AML-193 (cell line): Measurements from ENCODE around the gene BAG5.

Source experiments
- DNase-seq, 2 experiments: peaks; one replicate each; lab custom pipeline; 2025; lab: John Stamatoyannopoulos, UW

The BAG5 gene

DNA sequence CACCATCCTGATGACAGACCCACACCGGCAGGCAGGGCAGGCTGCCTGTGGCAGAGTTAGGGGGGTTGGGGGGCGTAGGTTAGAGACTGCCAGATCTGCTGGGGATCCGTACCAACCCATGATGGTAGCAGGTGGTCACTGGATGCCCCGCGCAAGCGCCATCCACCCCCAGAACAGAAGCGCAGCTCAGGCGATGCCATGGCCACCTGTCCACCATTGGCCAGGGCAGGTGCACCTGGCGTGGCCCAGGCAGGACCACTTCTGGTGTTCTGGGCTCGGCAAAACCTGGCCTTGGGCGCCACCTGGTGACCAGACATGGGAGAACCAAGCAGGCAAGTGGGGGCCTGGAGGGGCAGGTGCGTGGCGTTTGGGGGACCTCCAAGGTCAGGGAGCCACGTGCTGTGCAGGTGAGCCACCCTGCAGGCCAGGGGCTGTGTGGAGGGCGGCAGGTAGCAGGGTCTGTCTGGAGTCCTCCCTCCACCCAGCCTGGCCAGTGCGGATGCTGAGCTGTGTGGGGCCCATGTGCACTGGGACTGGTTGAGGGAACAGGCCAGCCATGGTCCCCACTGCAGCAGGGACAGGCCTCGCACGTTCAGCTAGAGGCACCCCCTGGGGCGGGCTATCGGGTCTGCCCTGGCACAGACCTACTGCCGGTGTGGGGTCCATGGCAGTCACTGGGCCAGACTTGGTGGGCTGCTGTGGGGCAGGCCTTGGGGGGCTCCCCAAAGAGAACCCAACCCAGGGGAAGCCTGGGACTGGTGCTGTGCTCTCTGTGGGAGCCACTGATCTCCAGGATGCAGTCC is 15.6 kb downstream of the BAG5 start:
- peak in 1 of 2 experiments; percentile 35 for DNase-seq

DNA sequence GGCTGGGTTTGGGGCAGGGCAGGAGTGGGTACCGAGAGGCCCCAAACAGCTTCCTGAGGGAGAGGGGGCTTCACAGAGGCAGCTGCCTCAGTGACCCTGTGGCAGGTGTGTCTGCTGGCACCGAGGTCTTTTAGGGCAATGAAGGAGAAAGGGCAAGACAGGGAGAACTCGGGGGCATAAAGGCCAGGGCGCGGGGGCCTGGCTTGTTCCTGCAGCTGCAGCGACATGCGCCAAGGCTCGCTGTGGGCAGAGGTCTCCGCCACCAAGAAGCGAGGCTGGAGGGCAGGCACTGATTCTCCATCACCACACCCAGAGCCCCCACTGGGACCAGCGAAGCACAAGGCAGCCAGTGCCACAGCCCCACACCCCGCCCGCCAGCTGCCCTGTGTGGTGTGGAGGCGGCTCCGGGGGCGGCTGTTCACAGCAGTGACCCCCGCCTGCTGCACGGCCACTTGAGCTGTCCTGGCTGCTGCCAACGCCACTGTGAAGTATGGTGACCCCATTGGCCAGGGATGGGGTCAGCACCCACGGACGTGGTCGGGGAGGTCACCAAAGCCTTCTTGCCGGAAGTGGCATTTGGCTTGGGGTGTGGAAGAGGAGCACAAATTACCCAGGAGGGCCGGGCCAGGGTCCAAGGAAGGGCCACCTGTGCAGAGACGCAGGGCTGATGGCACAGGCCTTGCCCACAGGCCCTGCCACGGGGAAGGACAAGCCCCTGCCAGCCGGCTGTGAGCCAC is 16.4 kb downstream of the BAG5 start:
- no peak for DNase-seq

DNA sequence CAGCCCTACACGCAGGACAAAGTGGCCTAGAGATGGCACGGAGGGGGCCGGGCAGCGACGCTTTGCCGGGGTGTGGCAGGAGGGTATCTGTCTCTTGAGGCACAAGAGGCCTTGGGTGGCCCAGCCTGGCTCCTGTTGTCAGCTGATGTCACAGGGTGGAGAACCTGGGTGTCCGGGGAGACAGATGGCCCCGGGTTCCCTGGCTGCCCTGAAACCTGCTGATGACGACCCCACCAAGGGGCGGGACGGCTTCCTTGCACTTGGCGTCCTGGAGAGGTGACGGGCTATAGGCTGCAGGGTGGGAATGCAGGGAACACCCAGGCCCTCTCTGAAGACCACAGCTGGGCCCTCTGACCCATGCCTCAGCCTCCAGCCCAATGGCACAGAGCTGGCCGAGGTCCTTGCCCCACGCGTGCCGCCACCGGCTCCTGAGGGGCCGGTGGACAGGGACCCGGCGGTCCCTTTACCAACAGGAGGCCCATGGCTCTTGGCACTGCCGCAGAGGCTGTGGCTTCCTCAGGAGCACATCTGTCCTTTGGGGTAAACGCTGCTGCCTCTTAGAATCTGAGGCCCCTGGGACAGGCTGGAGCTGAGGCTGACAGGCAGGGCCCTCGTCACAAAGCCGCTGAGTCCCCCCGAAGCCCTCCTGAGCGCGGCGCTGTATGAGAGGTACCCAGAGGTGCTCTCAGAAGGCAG is 17.1 kb downstream of the BAG5 start:
- no peak for DNase-seq

DNA sequence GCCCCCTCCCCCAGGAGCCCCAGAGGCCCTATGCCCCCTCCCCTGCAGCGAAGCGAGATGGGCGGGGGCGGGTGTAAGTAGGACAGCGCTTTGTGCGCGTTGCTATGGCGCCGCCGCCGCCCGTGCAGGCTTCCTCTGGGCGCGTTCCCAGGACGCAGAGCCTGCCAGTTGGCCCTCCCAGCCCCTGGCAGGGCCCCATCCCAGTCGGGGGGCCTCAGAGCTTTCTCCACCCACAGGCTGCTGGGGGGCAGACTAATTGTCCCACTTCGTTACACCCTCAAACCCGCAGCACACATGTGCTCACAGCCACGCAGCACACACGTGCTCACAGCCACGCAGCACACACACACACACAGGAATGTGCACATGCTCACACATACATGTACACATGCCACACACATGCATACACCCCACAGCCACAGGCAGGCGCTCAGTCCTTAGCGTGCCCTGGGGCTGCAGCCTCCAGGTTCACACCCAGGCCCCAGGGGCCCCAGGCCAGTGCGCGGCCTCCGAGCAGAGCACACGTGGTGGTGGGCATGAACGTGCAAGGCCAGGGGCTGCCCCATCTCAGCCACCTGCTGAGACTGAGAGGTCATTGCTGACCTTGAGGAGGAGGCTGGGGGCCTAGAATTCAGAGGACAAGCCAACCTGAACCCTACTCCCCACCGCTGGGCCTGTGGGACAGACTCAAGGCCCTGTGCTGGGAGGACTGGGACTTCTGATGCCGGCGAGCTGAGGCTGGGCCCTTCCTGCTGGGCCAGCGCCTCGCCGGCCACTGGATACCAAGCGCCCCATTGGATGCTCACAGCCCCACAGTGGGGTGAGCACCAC is 17.9 kb downstream of the BAG5 start:
- no peak for DNase-seq

DNA sequence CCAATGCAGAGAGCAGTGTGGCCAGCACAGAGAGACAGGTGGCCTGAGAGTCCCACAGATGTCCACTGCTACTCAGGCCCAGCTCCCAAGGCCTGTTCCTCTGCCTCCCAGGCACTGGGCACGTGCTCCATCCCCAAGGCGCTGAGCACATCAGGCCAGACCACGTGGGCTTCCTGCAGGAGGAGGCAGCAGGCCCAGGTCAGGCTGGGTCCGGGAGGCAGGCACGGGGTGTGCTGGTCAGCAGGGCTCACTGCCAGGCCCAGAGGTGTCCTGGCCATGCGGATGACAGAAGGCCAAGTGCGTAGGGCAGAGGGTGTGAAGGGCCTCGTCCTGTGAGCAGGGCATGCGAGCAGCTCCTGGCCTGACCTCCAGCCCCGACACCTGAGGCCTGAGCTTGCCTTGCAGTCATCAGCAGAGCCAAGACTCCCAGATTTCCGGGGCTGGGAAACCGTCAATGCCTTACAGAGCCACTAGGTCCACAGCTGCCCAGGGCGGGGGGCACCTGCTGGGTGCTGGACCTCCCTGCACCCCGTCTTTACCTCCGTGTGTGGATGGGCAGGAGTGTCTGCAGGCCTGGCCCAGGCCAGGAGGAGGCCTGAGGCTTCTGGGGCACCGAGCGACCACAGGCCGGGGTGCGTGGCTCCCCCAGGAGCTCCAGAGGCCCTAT is 18.6 kb downstream of the BAG5 start:
- no peak for DNase-seq

DNA sequence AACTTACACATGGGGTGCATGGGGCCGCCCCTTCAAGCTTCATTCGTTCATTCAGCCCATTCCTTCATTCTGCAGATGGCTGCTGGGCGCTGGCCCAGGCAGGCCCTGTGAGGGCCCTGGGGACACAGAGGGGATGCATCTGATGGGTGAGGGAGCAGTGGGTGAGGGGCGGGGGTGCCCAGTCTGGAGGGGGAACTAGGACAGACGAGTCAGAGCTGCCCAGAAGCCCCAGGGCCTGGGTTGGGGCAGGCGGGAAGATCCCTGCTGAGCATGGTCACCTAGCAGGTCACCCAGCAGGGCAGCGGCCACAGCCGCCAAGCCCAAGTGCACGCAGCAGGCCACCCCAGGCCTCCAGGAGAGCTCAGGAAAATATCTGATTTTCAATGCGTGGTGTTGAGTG is 19.3 kb downstream of the BAG5 start:
- no peak for DNase-seq

DNA sequence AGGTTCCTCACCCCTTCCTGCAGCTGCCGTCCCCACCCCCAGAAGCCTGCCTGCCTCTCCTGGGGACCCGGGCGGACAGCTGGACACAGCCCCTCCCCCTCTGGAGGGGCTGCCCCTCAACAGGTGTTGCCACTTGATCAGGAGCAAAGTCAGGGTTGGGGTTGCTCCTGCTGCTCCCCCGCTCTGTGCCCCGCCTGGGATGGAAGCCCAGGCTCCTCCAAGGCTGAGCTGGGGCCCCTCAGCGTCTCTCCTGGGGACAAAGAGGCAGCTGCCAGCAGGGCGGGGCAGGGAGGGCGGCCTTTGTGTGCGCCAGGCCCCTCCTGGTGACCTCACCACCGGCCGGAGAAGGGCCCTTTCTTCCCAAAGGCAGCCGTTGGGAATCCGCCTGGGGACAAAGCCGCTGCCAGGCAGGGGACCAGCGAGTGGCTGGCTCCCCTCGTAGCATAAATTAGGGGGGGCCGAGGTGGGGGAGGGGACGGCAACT is 19.8 kb downstream of the BAG5 start:
- DNase-seq: no peak

DNA sequence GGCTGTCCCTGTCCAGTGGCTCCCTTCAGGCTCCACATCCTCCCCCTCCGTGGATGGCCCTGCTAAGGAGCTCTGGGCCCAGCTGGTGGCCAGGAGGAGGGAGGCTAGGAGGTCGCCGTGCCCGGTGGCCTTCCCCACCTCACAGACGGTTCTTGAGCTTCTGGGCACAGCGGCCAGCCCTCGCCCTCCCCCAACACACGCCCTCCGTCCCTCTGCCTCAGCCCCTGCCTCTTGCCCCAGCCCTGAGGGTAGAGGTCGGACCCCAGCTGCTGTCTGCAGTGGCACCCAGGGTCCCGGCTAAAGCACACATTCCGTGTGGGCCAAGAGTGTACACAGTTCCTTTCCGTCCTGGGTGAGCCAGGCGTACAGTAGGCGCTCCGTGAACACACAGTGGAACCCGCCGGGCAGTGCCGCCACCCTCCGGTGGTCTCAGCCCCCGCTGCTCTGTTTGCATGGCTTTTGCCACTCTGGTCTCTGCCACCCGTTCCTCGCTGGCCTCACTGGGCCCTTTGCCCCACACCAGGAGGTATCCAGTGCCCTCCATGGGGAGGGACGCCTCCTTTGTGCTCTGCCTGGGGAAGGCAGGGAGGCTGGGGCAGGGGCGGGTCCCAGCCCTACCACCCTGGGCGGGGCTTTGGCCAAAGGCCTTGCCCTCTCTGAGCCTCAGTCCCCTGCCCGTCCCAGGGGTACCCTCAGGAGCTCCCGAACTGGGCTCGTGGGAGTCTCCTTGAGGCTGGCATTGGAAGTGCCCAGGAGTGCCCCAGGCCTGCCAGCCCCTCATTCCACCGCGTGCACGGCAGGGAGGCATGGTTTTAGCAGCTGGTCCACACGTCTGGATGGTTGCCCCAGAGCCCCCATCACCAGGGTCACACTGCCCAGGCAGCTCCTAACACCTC is 20.5 kb downstream of the BAG5 start:
- no peak for DNase-seq

DNA sequence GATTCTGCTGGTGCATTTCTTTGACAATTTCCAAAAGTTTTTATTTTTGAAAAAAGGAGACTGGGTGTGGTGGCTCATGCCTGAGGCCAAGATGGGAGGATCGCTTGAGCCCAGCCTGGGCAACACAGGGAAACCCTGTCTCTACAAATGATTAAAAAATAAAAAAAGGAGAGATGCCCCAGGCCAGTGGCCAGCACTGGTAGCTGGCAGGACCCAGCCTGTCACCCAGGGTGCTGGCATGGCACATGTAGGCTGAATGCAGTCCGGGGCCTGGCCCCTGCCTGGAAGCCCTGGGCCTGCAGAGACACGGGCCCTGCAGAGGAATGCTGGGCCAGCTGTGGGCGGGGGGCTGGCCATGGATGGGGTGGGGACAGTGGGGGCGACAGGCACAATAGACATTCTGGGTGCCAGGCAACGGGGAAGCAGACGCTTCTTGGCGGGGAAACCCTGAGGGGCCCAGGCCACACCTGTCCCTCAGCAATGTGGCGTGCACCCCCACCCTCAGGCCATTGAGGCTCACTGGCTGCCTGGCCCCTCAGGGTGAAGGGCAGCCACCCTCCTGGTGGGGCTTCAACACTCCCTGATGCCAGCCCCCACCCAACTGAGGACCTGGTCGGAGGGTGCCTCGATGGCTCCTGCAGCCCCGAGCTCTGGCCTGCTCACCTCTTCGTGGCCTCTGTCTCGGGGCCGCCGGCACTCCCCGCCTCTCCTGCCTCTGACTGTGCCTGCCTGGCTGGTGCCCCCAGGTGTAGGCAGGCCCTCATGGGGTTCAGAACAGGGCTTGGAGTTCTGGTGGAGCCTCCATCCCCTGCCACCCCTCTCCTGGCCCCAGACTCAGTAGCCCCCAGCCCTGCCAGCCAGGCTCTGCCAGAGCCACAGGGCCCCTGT is 21.4 kb downstream of the BAG5 start:
- DNase-seq: no peak

DNA sequence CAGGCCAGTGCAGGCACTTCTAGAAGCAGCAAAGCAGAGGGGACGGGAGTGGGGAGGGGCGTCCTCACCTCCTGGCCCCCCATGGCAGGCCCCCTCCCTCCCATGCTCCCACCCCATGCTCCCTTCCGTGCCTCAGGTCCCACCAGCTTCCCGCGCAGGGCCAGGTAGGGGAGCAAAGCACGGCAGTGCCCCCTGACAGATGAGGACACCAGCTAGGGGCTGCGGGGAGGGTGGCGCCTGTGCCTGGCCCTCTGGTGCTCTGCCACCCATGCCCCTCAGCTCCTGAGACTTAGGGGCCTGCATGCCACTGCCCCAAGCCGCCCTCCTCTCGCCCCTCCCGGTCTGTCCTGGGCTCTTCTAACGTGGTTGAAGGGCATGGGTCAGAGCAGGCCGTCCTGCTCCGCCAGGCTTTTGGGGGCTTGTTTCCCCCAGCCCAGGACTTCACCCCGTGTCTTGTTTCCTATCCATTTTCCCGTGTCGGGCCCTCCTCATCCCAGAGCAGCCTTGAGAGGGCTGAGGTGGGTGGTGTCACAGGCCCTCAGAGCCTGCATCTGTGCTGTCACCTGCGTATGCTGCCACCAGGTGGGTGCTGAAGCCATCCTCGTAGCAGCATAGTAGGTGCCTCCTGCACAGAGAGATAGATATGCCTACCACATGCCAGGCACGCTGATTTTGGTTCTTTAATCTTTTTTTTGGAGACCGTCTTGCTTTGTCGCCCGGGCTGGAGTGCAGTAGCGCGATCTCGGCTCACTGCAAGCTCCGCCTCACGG is 23.2 kb downstream of the BAG5 start:
- no peak for DNase-seq

DNA sequence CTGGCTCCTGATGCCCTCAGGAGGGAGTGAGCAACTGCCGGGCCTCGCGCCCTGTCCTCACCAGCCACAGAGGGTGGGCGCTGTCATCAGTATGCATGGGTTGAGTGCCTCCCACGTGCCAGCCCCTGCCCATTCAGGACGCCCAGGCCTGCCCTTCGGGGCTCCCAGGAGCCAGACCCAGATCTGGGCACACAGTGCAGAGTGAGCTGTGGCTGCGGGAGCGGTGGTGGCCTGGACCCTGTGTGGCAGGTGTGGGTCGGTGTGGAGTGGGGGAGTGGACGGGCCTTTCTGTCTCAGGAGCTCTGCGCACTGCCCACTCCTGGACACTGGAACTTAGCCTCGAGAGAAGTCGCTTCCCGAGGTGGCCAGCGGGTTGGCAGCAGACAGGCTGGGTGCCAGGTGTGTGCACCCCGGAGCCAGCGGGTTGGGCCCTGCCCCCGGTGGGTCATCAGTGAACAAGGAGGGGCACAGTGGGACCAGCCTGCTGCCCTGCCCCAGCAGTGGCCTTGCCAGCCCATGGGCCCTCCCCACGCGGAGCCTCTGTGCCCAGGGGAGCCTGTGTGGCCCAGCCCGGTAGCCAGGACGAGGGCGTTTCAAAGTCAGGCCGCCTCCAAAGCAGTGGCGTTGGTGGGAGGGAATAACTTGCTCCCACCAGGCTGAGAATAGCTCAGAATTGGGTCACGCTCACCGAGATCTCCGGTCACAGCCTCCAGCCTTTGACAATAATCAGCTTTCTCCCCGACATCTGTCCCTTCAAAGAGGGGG is 24.0 kb downstream of the BAG5 start:
- no peak for DNase-seq

DNA sequence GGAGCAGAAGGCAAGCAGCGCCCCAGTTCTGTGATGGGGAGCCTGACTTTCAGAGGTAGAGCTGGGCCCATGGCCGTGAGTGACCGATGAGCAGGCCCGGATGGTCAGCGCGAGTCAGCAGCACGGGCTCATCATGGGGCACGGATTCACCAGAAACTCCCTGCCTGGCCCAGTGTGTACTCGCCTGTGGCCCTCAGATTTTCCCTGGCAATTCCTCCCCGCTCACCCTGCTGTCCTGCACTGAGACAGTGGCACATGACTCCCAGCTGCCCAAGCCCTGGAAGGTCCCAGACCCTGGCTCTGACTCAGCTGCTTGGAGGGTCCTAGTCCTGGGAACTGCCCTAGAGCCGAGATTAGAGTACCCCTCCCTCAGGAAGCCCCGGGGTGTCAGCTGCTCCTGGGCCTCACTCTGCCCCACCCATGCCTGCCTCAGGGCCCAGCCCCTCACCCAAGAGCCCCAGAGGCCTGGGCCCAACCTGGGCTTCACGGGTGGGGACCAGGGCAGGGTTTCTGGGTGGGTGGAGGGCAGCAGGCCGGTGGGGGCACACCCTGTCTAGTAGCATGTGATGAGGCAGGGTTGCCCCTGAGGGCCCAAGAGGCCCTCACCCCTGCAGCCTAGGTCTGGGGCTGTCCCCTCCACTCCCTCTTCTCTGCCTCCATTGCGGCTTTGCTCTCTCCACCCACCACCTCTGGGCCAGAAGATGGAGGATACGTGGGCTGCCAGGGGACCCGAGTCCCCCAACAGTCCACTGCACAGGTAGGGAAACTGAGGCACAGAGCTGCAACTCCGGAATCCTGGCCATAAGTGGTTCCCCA is 25.1 kb downstream of the BAG5 start:
- DNase-seq: no peak

DNA sequence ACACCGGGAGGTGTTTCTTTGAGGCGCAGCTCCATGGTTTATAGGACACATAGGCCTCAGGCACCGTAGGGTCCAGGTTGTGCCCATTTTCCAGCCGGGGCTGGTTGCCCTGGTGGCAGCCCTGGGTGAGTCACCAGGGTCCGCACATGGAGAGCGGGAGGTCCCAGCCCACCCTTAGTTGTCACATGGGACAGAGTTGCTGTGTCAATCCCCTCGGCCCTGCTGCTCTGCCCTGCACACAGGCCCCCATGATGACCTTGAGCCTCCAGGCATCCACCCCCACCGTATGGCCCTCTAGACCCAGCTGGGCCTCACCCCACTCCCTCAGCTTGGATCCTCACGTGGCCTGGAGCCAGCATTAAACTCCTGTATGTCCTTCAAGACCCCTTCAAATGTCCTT is 25.8 kb downstream of the BAG5 start:
- DNase-seq: no peak

DNA sequence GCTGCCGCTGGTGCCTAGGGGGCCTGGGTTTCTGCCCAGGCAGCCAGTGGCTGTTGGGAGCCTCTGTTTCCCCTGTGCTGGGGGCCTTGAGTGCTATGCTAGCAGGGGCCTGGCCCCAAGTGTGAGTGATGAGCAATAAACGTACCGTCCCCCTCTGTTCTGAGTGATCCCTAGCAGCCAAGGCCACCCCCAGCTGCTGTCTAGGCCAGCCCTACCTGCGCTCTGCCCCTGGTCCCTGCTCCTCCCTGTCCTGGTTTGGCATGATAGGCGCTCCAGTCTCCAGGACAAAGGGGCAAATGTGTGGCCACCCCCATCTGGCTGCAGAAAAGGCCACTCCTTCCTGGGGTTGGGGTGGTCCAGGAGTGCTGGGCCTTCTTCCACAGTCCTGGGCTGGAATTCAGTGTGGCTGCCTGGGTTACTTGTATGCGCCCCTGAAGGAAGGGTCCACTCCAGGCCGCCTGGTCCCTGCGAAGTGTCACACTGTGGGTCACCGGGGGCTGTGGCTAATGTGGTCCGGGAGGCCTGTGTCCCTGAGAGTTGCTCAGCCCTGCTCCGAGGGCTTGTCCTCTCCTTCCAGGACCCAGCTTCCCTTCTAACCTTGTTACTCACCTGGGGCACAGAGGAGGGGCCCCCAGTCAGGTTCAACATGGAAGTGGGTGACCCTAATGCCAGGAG is 26.4 kb downstream of the BAG5 start:
- no peak for DNase-seq

DNA sequence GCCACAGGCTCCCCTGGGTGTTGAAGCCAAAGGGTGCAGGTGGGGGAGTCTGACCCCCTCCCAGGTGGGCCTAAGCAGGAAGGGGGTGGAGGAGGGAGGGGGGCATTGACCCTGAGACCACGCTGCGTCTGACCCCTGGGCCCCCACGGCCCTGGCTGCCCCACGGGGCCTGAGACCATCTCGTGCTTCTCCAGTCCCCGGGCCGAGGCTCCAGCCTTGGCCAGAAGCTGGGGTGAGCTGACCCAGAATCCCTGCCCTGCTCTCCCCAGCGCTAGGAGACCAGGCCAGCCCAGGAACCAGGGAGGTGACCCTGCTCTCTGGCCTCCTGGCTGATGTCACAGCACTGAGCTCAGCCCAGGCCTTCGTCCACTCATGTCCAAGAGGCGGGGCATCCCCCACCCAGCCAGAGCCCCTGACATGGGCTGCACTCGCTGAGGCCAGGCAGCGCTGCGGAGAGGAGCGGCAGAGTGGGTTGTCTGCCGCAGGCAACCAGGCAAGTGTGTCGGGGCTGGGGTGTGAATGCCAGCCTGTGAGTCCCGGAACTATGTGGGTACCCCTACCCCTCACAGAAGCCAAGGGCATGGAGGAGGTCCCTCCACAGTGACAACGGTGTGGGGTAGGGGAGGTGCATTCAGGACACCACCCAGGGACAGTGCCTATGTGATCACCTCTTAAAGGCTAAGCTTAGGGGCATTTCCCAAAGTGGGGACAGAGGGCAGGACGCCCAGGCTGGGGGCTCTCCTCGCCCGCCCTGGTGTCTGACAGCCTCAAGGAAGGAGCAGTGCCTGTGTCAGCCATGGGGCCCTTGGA is 27.2 kb downstream of the BAG5 start:
- DNase-seq: no peak
